CD4-positive, CD25-positive, alpha-beta regulatory T cell (primary cell): ENCODE data around the gene COL26A1. TPM values are rescaled to one million over a fixed set of nuclear protein-coding genes. Genes with fewer than 3 reads are reported as not detected.

Experiments
- ATAC-seq, 2 donors: fragments of 150-1000 bp; cut with Tn5 transposase; one replicate each; pipeline ENCODE4 v1.10.0; 2021; ENCODE audit warnings: low read depth in 2 of 2, moderate number of reproducible peaks in 2 of 2, moderate library complexity in 1 of 2
- DNase-seq, 3 donors: peaks; one replicate each; pipeline versions ENCODE4 v3.0.0 to v3.0.0-alpha.2; 2012 to 2022; ENCODE audit warnings: mixed read lengths in 1 of 3
- H3K27ac ChIP-seq: one replicate; pipeline ENCODE4 v1.7.0; 2013; ENCODE audit warnings: mild to moderate bottlenecking, low read length; ENCODE audit not compliant: insufficient read depth, poor library complexity, severe bottlenecking
- H3K27me3 ChIP-seq: one replicate; pipeline ENCODE4 v1.7.0; 2013; ENCODE audit warnings: low read length; ENCODE audit not compliant: control insufficient read depth, insufficient read depth
- H3K36me3 ChIP-seq: one replicate; pipeline ENCODE4 v1.7.0; 2013; ENCODE audit warnings: mild to moderate bottlenecking, low read length, moderate library complexity; ENCODE audit not compliant: control insufficient read depth, insufficient read depth
- H3K4me1 ChIP-seq: 2 replicates; pipeline ENCODE4 v1.7.0; 2013; ENCODE audit warnings: mild to moderate bottlenecking, low read length; ENCODE audit not compliant: insufficient read depth, control insufficient read depth, poor library complexity, severe bottlenecking
- H3K4me3 ChIP-seq: one replicate; pipeline ENCODE4 v1.7.0; 2013; ENCODE audit warnings: low read depth, mild to moderate bottlenecking, low read length, moderate library complexity
- H3K9me3 ChIP-seq, 2 experiments: 1 replicate in 1 of 2; 2 replicates in 1 of 2; pipeline ENCODE4 v1.7.0; 2013; ENCODE audit warnings: low read length in 2 of 2, mild to moderate bottlenecking in 1 of 2, moderate library complexity in 1 of 2; ENCODE audit not compliant: control insufficient read depth in 2 of 2
- H3K27ac Mint-ChIP-seq, 3 donors: one replicate each; pipeline ENCODE4 v1.8.0; 2020 to 2022; ENCODE audit warnings: mild to moderate bottlenecking in 3 of 3, mixed read lengths in 3 of 3, moderate library complexity in 2 of 3
- H3K27me3 Mint-ChIP-seq: one replicate; pipeline ENCODE4 v1.8.0; 2022; ENCODE audit warnings: mild to moderate bottlenecking, mixed read lengths
- H3K36me3 Mint-ChIP-seq: one replicate; pipeline ENCODE4 v1.8.0; 2020; ENCODE audit warnings: mixed read lengths
- H3K4me1 Mint-ChIP-seq, 4 donors: one replicate each; pipeline ENCODE4 v1.8.0; 2020 to 2022; ENCODE audit warnings: mixed read lengths in 4 of 4, mild to moderate bottlenecking in 1 of 4
- H3K4me3 Mint-ChIP-seq, 4 donors: one replicate each; pipeline ENCODE4 v1.8.0; 2020 to 2022; ENCODE audit warnings: mild to moderate bottlenecking in 4 of 4, mixed read lengths in 4 of 4, moderate library complexity in 3 of 4
- H3K9me3 Mint-ChIP-seq, 7 donors: one replicate each; pipeline ENCODE4 v1.8.0; 2020 to 2022; ENCODE audit warnings: mixed read lengths in 7 of 7, mild to moderate bottlenecking in 3 of 7, moderate library complexity in 2 of 7
- polyA plus RNA-seq, 4 donors: library from polyadenylated mRNA; unstranded; fragments of 300-500 nt; fragmentation: Illumina TruSeq; gene quantifications; one replicate each; pipeline ENCODE4 v1.2.3, GENCODE V29; 2021
- total RNA-seq: library from RNA; stranded (reverse); gene quantifications from one replicate; pipeline ENCODE4 v1.2.3, GENCODE V29; 2022

Gene COL26A1
- total and polyA plus RNA-seq, 5 donors from 2014 or later, result not detected

- Histone ChIP-seq H3K27me3 (no peaks in the 10 kb centered on the region), H3K36me3 (no peaks in the 10 kb centered on the region), H3K9me3 (no peaks in the 10 kb centered on the region), H3K4me3 (no peak overlapping the region), H3K27ac (no peak overlapping the region), H3K4me1 (no peaks in the 10 kb centered on the region)
- ATAC-seq (no peak), DNase-seq (no peak)
- Mint-ChIP-seq H3K36me3 (no peaks in the 10 kb centered on the region), H3K4me3 (no peak overlapping the region), H3K27me3 (no peaks in the 10 kb centered on the region), H3K4me1 (peaks cover 0 to 7% (median 1%) of the 10 kb centered on the region in 4 donors), H3K9me3 (no peaks in the 10 kb centered on the region), H3K27ac (no peak overlapping the region)
Measured at GRCh38 chr7:101539784-101540183, 177.1 kb downstream of the COL26A1 start.

DNA sequence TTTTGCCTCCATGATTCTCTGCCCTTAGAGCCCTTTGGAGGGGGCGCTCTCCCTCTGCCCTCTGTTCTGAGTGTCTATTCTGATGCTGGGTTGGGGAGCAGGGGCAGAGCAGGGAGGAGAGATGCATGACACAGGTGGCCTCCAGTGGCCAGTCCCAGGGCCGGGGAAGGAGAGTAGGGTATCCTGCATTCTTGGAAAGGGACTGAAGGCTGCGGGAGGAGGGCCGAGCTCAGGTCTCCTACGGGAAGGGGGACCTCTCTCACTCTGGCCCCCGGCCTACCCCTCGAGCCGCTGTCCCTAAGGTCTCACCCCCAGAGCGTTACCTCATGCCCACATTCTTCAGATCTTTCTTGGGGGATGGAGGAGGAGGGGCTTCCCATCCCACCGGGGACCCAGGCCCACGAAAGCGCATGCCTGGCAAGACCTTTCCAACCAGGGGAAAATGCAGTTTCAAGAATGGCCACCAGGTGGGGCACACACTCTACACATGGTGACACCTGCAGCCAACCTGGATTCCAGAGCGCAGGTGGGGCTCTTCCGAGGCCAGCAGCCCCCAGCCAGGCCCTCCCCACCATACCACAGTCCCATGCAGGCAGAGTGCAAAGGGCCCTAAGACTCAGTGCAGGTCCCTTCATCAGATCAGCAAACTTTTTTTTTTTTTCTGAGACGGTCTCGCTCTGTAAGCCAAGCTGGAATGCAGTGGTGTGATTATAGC is 180.0 kb downstream of the COL26A1 start:
- H3K27ac ChIP-seq, result no peak overlapping the region
- H3K4me1 ChIP-seq, result no peaks in the 10 kb centered on the region
- Mint-ChIP-seq H3K4me1 (peaks cover 0 to 7% (median 1%) of the 10 kb centered on the region in 4 donors), H3K4me3 (no peak overlapping the region), H3K9me3 (no peaks in the 10 kb centered on the region), H3K36me3 (no peaks in the 10 kb centered on the region), H3K27me3 (no peaks in the 10 kb centered on the region), H3K27ac (no peak overlapping the region)
- H3K27me3 ChIP-seq, result no peaks in the 10 kb centered on the region
- no peaks in the 10 kb centered on the region for H3K9me3 ChIP-seq
- ATAC-seq (peak; percentile 50 to 52), DNase-seq (peak; percentile 51 to 62 (median 58))
- no peak overlapping the region for H3K4me3 ChIP-seq
- no peaks in the 10 kb centered on the region for H3K36me3 ChIP-seq

DNA sequence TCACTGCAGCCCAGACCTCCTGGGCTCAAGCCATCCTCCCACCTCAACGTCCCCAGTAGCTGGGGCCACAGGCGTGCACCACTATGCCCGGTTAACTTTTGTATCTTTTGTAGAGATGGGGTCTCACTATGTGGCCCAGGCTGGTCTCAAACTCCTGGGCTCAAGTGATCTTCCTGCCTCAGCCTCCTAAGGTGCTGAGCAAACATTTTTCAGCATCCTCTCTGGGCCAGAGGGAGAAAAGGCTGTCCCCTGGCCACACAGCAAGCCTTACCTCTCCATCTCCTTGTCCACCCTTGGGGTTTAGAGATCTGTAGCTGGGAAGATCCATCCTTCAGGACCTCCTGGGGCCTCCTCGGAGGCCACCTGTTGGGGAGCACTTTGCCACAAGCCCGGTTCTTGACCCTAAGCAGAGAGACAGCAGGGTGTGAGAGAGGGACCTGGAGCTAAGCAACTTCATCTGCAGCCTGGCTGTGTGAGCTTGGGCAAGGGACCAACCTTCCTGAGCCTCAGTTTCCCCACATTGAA is 180.6 kb downstream of the COL26A1 start:
- Histone ChIP-seq H3K4me3 (no peak overlapping the region), H3K9me3 (no peaks in the 10 kb centered on the region), H3K36me3 (no peaks in the 10 kb centered on the region), H3K4me1 (no peaks in the 10 kb centered on the region), H3K27me3 (no peaks in the 10 kb centered on the region), H3K27ac (no peak overlapping the region)
- Mint-ChIP-seq H3K4me1 (peaks cover 0 to 7% (median 1%) of the 10 kb centered on the region in 4 donors), H3K27ac (no peak overlapping the region), H3K4me3 (no peak overlapping the region), H3K27me3 (no peaks in the 10 kb centered on the region), H3K36me3 (no peaks in the 10 kb centered on the region), H3K9me3 (no peaks in the 10 kb centered on the region)
- DNase-seq (no peak), ATAC-seq (no peak)

DNA sequence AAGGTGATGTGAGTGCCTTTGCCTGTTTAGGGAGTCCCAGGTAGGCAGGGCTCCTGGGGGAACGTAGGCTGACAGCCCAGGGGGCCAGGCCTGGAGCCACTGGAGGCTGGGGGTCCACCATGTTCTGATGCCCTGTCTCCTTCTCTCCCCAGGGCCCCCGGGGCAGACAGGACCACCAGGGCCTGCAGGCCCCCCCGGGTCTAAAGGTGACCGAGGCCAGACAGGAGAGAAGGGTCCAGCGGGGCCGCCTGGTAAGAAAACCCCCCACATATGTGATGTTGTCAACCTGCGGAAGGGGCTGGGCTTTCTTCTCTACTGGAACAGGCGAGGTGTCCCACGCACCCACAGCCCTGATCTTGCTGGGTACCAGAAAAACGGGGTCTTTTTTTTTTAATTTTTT is 181.2 kb downstream of the COL26A1 start:
- H3K27ac ChIP-seq, result no peak overlapping the region
- DNase-seq (no peak), ATAC-seq (no peak)
- no peak overlapping the region for H3K27ac Mint-ChIP-seq
- no peaks in the 10 kb centered on the region for H3K4me1 ChIP-seq
- H3K9me3 Mint-ChIP-seq, result no peaks in the 10 kb centered on the region
- peaks cover 0 to 7% (median 1%) of the 10 kb centered on the region in 4 donors for H3K4me1 Mint-ChIP-seq
- H3K27me3 Mint-ChIP-seq, result no peaks in the 10 kb centered on the region
- no peaks in the 10 kb centered on the region for H3K27me3 ChIP-seq
- no peaks in the 10 kb centered on the region for H3K36me3 ChIP-seq
- H3K4me3 ChIP-seq, result no peak overlapping the region
- no peaks in the 10 kb centered on the region for H3K9me3 ChIP-seq
- H3K36me3 Mint-ChIP-seq, result no peaks in the 10 kb centered on the region
- no peak overlapping the region for H3K4me3 Mint-ChIP-seq

DNA sequence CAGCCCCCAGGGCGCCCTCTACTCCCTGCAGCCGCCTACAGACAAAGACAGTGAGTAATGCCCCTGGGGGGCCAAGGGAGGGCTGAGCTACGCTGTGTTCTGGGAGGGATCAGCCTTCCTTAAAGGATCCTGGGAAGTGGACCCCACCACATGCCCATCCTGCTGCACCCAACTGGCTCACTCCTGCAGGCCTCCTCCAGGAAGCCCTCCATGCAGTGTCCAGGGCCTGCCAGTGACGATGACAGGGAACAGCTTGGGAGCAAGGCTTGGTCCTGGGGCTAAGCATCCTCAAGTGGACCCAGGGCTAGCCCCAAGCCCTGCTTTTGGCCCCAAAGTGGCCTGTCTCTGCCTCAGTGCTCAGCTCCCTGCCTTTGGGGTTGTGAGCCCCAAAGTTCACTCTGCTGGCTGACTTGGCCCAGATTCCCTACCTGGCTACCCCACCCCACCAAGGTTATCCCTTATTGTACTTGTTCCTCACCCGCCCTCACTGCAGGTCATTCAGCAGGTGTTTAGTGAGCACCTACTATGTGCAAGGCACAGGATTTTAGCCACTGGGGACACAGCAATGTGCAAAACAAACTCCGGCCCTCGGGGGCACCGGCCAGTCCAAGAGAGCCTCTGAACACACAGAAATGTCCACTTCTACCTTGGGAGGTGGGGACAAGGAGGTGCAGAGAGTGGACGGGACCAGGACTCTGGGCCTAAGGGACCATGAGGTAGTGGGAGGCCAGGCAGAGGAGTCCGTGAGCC is 182.9 kb downstream of the COL26A1 start:
- no peaks in the 10 kb centered on the region for H3K4me1 ChIP-seq
- H3K36me3 Mint-ChIP-seq, result no peaks in the 10 kb centered on the region
- DNase-seq, result no peak
- peaks cover 0 to 7% (median 1%) of the 10 kb centered on the region in 4 donors for H3K4me1 Mint-ChIP-seq
- no peak for ATAC-seq
- no peak overlapping the region for H3K27ac ChIP-seq
- no peak overlapping the region for H3K4me3 Mint-ChIP-seq
- no peak overlapping the region for H3K4me3 ChIP-seq
- H3K27ac Mint-ChIP-seq, result no peak overlapping the region
- H3K36me3 ChIP-seq, result no peaks in the 10 kb centered on the region
- H3K9me3 ChIP-seq, result no peaks in the 10 kb centered on the region
- H3K9me3 Mint-ChIP-seq, result peaks cover 0 to 1% (median 0%) of the 10 kb centered on the region in 7 donors
- no peaks in the 10 kb centered on the region for H3K27me3 Mint-ChIP-seq
- no peaks in the 10 kb centered on the region for H3K27me3 ChIP-seq

GRCh38 chr7:101546308-101546936 is 183.7 kb downstream of the COL26A1 start:
- Mint-ChIP-seq H3K36me3 (no peaks in the 10 kb centered on the region), H3K9me3 (peaks cover 0 to 1% (median 0%) of the 10 kb centered on the region in 7 donors), H3K4me3 (no peak overlapping the region), H3K4me1 (peaks cover 0 to 7% (median 1%) of the 10 kb centered on the region in 4 donors), H3K27me3 (no peaks in the 10 kb centered on the region), H3K27ac (no peak overlapping the region)
- Histone ChIP-seq H3K27ac (no peak overlapping the region), H3K36me3 (no peaks in the 10 kb centered on the region), H3K4me3 (no peak overlapping the region), H3K4me1 (no peaks in the 10 kb centered on the region), H3K27me3 (no peaks in the 10 kb centered on the region), H3K9me3 (no peaks in the 10 kb centered on the region)
- ATAC-seq (no peak), DNase-seq (no peak)

DNA sequence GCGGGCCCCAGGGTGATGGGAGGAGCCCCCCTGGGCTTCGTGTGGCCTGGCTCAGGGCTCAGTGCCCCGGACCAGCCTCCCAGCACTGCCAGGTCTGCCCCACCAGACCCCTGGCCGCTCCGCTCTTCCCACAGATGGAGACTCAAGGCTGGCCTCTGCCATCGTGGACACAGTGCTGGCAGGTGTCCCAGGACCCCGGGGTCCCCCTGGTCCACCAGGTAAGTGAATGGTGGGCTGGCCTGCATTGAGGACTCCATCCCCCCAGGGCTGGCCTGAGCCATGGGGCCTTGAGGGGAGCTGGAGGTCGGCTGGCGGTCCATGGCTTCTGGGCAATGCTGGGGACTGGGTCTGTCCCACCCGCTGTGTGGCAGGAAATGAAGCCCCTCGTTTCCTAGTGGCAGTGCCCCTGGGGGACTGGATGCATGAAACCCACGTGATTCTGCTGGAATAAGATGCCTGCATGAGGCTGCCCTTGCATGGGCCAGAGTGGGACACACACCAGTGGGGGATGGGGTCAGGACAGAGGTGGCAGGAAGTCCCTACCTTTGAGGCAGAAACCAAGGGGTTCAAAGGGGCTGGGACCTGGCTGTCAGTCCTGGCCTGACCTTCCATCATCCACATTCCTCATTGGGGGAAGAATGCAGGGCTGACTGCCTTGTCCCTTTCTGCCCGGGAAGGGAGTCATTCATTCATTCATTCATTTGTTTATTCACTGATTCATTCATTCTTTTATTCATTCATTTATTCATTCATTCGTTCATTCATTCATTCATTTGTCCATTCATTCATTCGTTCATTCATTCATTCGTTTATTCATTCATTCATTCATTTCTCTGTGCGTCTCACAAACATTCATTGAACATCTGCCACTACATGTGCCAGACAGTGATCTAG is 184.6 kb downstream of the COL26A1 start:
- no peaks in the 10 kb centered on the region for H3K27me3 Mint-ChIP-seq
- Histone ChIP-seq H3K4me1 (no peaks in the 10 kb centered on the region), H3K4me3 (no peak overlapping the region), H3K36me3 (no peaks in the 10 kb centered on the region), H3K27me3 (no peaks in the 10 kb centered on the region), H3K27ac (no peak overlapping the region), H3K9me3 (no peaks in the 10 kb centered on the region)
- no peaks in the 10 kb centered on the region for H3K36me3 Mint-ChIP-seq
- no peak overlapping the region for H3K4me3 Mint-ChIP-seq
- DNase-seq (no peak), ATAC-seq (no peak)
- H3K4me1 Mint-ChIP-seq, result peaks cover 0 to 7% (median 1%) of the 10 kb centered on the region in 4 donors
- peaks cover 0 to 1% (median 0%) of the 10 kb centered on the region in 7 donors for H3K9me3 Mint-ChIP-seq
- H3K27ac Mint-ChIP-seq, result no peak overlapping the region
